HepG2 (cell line): ENCODE data around the gene PALM. TPM values are rescaled to one million over a fixed set of nuclear protein-coding genes. Genes with fewer than 3 reads are reported as not detected.

Experiments
- EP300 ChIP-seq, 3 experiments: sonication (generic) in 1 of 3; formaldehyde crosslinking in 1 of 3; IDR thresholded peaks; 2 replicates each; pipeline versions ENCODE4 v1.5.1 to v1.6.1; 2011 to 2020; ENCODE audit warnings: low read depth in 2 of 3, low read length in 2 of 3, borderline replicate concordance in 1 of 3, improper control_type of control experiment in 1 of 3, mild to moderate bottlenecking in 1 of 3, missing genetic modification reagents in 1 of 3, moderate library complexity in 1 of 3
- GATAD2A ChIP-seq: IDR thresholded peaks from 2 replicates; pipeline ENCODE4 v1.6.1; 2016
- KDM2A ChIP-seq: sonication (generic); formaldehyde crosslinking; IDR thresholded peaks from 2 replicates; pipeline ENCODE4 v1.4.0; 2020; ENCODE audit warnings: low read depth, missing genetic modification reagents, borderline replicate concordance
- SALL1 ChIP-seq: sonication (generic); formaldehyde crosslinking; IDR thresholded peaks from 2 replicates; pipeline ENCODE4 v1.8.0; 2022; ENCODE audit warnings: mild to moderate bottlenecking, missing genetic modification reagents
- SETDB1 ChIP-seq: sonication (generic); formaldehyde crosslinking; IDR thresholded peaks from 2 replicates; pipeline ENCODE4 v1.5.1; 2020; ENCODE audit warnings: missing genetic modification reagents, mild to moderate bottlenecking, borderline replicate concordance
- ZNF329 ChIP-seq: sonication (generic); formaldehyde crosslinking; IDR thresholded peaks from 2 replicates; pipeline ENCODE4 v1.9.0; 2021; ENCODE audit warnings: low read depth, mild to moderate bottlenecking, missing genetic modification reagents
- ZNF75D ChIP-seq: sonication (generic); formaldehyde crosslinking; IDR thresholded peaks from 2 replicates; pipeline ENCODE4 v1.8.1; 2023; ENCODE audit warnings: missing genetic modification reagents, mild to moderate bottlenecking, borderline replicate concordance
- ZNF781 ChIP-seq: sonication (generic); formaldehyde crosslinking; IDR thresholded peaks from 2 replicates; pipeline ENCODE4 v1.5.1; 2020; ENCODE audit warnings: borderline replicate concordance, mild to moderate bottlenecking, missing genetic modification reagents; ENCODE audit errors: not compliant biosample characterization
- polyA plus RNA-seq, 8 experiments: library from polyadenylated mRNA; depleted of rRNA in 3 of 8; stranded (reverse) in 7 of 8; unstranded in 1 of 8; fragments of >200 nt; fragmentation: Illumina TruSeq in 4 of 8; extraction: Trizol in 4 of 8; gene quantifications; 2 replicates each; pipeline versions ENCODE4 v1.2.1 to v1.2.3, GENCODE V29; 2011 to 2016; ENCODE audit warnings: low read depth in 4 of 8, missing spikeins in 1 of 8, mixed read lengths in 1 of 8; ENCODE audit not compliant: insufficient read depth in 1 of 8
- total RNA-seq, 5 experiments: library from RNA; depleted of rRNA; stranded (reverse); fragments of >200 nt; fragmentation: Illumina TruSeq; extraction: Trizol; gene quantifications; 2 replicates each; pipeline ENCODE4 v1.2.3, GENCODE V29; 2016; ENCODE audit warnings: low read depth in 1 of 5
- TF ChIP-seq, protein P1 (sequence below): sonication (generic); formaldehyde crosslinking; IDR thresholded peaks from 2 replicates; pipeline ENCODE4 v1.4.0; 2020; ENCODE audit warnings: missing genetic modification reagents
- TF ChIP-seq, protein P2 (sequence below): sonication (generic); formaldehyde crosslinking; IDR thresholded peaks from 2 replicates; pipeline ENCODE4 v1.4.0; 2020; ENCODE audit warnings: missing genetic modification reagents
- TF ChIP-seq, protein P3 (sequence below): sonication (generic); formaldehyde crosslinking; IDR thresholded peaks from 2 replicates; pipeline ENCODE4; 2020; ENCODE audit warnings: missing genetic modification reagents, mild to moderate bottlenecking, borderline replicate concordance
- TF ChIP-seq, protein P4 (sequence below): sonication (generic); formaldehyde crosslinking; IDR thresholded peaks from 2 replicates; pipeline ENCODE4 v1.9.0; 2022; ENCODE audit warnings: missing genetic modification reagents, mild to moderate bottlenecking, borderline replicate concordance
- TF ChIP-seq, protein P5 (sequence below): sonication (generic); formaldehyde crosslinking; IDR thresholded peaks from 2 replicates; pipeline ENCODE4 v1.4.0; 2020; ENCODE audit warnings: missing genetic modification reagents
- TF ChIP-seq, protein P6 (sequence below): sonication (generic); formaldehyde crosslinking; IDR thresholded peaks from 2 replicates; pipeline ENCODE4 v1.4.0; 2020; ENCODE audit warnings: missing genetic modification reagents

Gene PALM
- total and polyA plus RNA-seq, 2 of the 13 experiments (the other 11 are each of a cell fraction or from before 2014, with no cell fraction given) = 4.0 to 9.7 TPM

DNA sequence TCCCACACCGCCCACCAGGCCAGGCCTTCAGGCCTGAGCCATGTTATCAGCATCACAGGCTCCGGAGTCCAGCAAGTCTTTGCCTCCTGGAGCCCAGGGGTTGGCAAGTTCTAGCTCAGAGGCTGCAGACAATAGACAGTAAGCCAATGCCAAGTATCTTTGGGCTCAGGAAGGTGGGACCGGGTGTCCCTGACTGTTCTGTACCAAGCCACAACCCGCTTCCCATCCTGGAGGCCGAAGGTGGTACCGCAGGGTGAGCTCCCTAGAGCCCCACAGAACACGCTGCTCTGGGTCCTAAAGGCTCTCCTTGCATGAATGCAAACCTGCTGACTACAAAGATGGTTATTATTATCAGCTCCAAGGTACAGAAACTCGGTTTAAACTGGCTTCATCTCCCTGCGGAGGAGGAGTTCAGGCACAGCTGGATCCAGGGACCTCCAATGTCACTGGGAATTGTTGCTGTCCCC, 38.1 kb upstream of the PALM start (continued):
- TF ChIP-seq, protein P1, sequence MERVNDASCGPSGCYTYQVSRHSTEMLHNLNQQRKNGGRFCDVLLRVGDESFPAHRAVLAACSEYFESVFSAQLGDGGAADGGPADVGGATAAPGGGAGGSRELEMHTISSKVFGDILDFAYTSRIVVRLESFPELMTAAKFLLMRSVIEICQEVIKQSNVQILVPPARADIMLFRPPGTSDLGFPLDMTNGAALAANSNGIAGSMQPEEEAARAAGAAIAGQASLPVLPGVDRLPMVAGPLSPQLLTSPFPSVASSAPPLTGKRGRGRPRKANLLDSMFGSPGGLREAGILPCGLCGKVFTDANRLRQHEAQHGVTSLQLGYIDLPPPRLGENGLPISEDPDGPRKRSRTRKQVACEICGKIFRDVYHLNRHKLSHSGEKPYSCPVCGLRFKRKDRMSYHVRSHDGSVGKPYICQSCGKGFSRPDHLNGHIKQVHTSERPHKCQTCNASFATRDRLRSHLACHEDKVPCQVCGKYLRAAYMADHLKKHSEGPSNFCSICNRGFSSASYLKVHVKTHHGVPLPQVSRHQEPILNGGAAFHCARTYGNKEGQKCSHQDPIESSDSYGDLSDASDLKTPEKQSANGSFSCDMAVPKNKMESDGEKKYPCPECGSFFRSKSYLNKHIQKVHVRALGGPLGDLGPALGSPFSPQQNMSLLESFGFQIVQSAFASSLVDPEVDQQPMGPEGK (CRISPR knock-in tag) = peak; percentile 36; the same call in 1 of the 2 replicates
- TF ChIP-seq, protein P2, sequence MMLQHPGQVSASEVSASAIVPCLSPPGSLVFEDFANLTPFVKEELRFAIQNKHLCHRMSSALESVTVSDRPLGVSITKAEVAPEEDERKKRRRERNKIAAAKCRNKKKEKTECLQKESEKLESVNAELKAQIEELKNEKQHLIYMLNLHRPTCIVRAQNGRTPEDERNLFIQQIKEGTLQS (CRISPR knock-in tag) = no peak
- TF ChIP-seq GATAD2A (CRISPR knock-in tag) (0 out of 2 replicates have a peak, but pooled peaks have one; percentile 28), SALL1 (CRISPR knock-in tag) (peak; percentile 25; the same call in 1 of the 2 replicates), EP300 (IDR thresholded peaks at IDR 0.05; ENCODE audit: low read depth in 2 of 2, low read length in 2 of 2) (no peak), EP300 (CRISPR knock-in tag; IDR thresholded peaks at IDR 0.05; ENCODE audit: borderline replicate concordance) (0 out of 2 replicates have a peak, but pooled peaks have one; percentile 11), ZNF75D (CRISPR knock-in tag) (no peak), SETDB1 (no peak), KDM2A (no peak), ZNF781 (CRISPR knock-in tag) (no peak), ZNF329 (peak; percentile 100)
- TF ChIP-seq, protein P3, sequence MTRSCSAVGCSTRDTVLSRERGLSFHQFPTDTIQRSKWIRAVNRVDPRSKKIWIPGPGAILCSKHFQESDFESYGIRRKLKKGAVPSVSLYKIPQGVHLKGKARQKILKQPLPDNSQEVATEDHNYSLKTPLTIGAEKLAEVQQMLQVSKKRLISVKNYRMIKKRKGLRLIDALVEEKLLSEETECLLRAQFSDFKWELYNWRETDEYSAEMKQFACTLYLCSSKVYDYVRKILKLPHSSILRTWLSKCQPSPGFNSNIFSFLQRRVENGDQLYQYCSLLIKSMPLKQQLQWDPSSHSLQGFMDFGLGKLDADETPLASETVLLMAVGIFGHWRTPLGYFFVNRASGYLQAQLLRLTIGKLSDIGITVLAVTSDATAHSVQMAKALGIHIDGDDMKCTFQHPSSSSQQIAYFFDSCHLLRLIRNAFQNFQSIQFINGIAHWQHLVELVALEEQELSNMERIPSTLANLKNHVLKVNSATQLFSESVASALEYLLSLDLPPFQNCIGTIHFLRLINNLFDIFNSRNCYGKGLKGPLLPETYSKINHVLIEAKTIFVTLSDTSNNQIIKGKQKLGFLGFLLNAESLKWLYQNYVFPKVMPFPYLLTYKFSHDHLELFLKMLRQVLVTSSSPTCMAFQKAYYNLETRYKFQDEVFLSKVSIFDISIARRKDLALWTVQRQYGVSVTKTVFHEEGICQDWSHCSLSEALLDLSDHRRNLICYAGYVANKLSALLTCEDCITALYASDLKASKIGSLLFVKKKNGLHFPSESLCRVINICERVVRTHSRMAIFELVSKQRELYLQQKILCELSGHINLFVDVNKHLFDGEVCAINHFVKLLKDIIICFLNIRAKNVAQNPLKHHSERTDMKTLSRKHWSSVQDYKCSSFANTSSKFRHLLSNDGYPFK (CRISPR knock-in tag) = no peak
- TF ChIP-seq, protein P4, sequence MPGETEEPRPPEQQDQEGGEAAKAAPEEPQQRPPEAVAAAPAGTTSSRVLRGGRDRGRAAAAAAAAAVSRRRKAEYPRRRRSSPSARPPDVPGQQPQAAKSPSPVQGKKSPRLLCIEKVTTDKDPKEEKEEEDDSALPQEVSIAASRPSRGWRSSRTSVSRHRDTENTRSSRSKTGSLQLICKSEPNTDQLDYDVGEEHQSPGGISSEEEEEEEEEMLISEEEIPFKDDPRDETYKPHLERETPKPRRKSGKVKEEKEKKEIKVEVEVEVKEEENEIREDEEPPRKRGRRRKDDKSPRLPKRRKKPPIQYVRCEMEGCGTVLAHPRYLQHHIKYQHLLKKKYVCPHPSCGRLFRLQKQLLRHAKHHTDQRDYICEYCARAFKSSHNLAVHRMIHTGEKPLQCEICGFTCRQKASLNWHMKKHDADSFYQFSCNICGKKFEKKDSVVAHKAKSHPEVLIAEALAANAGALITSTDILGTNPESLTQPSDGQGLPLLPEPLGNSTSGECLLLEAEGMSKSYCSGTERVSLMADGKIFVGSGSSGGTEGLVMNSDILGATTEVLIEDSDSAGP (CRISPR knock-in tag) = peak; percentile 39; the same call in 1 of the 2 replicates
- TF ChIP-seq, protein P5, sequence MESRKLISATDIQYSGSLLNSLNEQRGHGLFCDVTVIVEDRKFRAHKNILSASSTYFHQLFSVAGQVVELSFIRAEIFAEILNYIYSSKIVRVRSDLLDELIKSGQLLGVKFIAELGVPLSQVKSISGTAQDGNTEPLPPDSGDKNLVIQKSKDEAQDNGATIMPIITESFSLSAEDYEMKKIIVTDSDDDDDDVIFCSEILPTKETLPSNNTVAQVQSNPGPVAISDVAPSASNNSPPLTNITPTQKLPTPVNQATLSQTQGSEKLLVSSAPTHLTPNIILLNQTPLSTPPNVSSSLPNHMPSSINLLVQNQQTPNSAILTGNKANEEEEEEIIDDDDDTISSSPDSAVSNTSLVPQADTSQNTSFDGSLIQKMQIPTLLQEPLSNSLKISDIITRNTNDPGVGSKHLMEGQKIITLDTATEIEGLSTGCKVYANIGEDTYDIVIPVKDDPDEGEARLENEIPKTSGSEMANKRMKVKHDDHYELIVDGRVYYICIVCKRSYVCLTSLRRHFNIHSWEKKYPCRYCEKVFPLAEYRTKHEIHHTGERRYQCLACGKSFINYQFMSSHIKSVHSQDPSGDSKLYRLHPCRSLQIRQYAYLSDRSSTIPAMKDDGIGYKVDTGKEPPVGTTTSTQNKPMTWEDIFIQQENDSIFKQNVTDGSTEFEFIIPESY (CRISPR knock-in tag) = 0 out of 2 replicates have a peak, but pooled peaks have one; percentile 7
- TF ChIP-seq, protein P6, sequence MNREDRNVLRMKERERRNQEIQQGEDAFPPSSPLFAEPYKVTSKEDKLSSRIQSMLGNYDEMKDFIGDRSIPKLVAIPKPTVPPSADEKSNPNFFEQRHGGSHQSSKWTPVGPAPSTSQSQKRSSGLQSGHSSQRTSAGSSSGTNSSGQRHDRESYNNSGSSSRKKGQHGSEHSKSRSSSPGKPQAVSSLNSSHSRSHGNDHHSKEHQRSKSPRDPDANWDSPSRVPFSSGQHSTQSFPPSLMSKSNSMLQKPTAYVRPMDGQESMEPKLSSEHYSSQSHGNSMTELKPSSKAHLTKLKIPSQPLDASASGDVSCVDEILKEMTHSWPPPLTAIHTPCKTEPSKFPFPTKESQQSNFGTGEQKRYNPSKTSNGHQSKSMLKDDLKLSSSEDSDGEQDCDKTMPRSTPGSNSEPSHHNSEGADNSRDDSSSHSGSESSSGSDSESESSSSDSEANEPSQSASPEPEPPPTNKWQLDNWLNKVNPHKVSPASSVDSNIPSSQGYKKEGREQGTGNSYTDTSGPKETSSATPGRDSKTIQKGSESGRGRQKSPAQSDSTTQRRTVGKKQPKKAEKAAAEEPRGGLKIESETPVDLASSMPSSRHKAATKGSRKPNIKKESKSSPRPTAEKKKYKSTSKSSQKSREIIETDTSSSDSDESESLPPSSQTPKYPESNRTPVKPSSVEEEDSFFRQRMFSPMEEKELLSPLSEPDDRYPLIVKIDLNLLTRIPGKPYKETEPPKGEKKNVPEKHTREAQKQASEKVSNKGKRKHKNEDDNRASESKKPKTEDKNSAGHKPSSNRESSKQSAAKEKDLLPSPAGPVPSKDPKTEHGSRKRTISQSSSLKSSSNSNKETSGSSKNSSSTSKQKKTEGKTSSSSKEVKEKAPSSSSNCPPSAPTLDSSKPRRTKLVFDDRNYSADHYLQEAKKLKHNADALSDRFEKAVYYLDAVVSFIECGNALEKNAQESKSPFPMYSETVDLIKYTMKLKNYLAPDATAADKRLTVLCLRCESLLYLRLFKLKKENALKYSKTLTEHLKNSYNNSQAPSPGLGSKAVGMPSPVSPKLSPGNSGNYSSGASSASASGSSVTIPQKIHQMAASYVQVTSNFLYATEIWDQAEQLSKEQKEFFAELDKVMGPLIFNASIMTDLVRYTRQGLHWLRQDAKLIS (CRISPR knock-in tag) = no peak
